Activated CD4-positive, alpha-beta T cell treated with anti-CD3 and anti-CD28 coated beads, Interleukin-2, amount 10 ng/mL, durations not matched to agents 7 days and 5 days (primary cell): ENCODE results near the gene KIF16B. TPM values are rescaled to one million over a fixed set of nuclear protein-coding genes. Genes with fewer than 3 reads are reported as not detected.

ENCODE experiments used
- CTCF ChIA-PET: fragments of 350-600 bp; sonication (Branson Sonifier 250); formaldehyde crosslinking; loops from one replicate; lab custom pipeline; 2021; ENCODE audit warnings: antibody characterized with exemption; lab: Charles Lee
- POLR2A ChIA-PET: fragments of 350-600 bp; sonication (Branson Sonifier 250); formaldehyde crosslinking; loops from one replicate; lab custom pipeline; 2021; ENCODE audit warnings: antibody characterized with exemption; lab: Charles Lee
- DNase-seq: peaks from one replicate; pipeline ENCODE4 v3.0.0-alpha.2; 2020
- H3K27ac Mint-ChIP-seq: one replicate; pipeline ENCODE4 v1.8.0; 2021; ENCODE audit warnings: mild to moderate bottlenecking, moderate library complexity, mixed read lengths
- H3K27me3 Mint-ChIP-seq: one replicate; pipeline ENCODE4 v1.8.0; 2021; ENCODE audit warnings: mixed read lengths
- H3K36me3 Mint-ChIP-seq: one replicate; pipeline ENCODE4 v1.8.0; 2021; ENCODE audit warnings: low read depth, mixed read lengths
- H3K4me1 Mint-ChIP-seq: one replicate; pipeline ENCODE4 v1.8.0; 2021; ENCODE audit warnings: mixed read lengths
- H3K4me3 Mint-ChIP-seq: one replicate; pipeline ENCODE4 v1.8.0; 2021; ENCODE audit warnings: mild to moderate bottlenecking, moderate library complexity, mixed read lengths
- H3K9me3 Mint-ChIP-seq: one replicate; pipeline ENCODE4 v1.8.0; 2021; ENCODE audit warnings: mixed read lengths
- total RNA-seq, 2 experiments: library from RNA; stranded (reverse); gene quantifications; one replicate each; pipeline ENCODE4 v1.2.3, GENCODE V29; 2021

The KIF16B gene
- total RNA-seq, 2 experiments from 2014 or later = 9.4 to 10.3 TPM

GRCh38 chr20:16415071-16416053 lies 157.9 kb downstream of the KIF16B start:
- Mint-ChIP-seq H3K27me3 (no peaks in the 10 kb centered on the region), H3K4me1 (no peaks in the 10 kb centered on the region), H3K27ac (no peak overlapping the region), H3K9me3 (no peaks in the 10 kb centered on the region), H3K4me3 (no peak overlapping the region), H3K36me3 (peaks cover 3% of the 10 kb centered on the region)
- no peak for DNase-seq
- CTCF ChIA-PET = interaction anchor here (0.6 kb wide), 1 partner anchor 23 kb away, joined by 4 read pairs; no protein-coding TSS in a partner anchor
- POLR2A ChIA-PET = no interaction called here

DNA sequence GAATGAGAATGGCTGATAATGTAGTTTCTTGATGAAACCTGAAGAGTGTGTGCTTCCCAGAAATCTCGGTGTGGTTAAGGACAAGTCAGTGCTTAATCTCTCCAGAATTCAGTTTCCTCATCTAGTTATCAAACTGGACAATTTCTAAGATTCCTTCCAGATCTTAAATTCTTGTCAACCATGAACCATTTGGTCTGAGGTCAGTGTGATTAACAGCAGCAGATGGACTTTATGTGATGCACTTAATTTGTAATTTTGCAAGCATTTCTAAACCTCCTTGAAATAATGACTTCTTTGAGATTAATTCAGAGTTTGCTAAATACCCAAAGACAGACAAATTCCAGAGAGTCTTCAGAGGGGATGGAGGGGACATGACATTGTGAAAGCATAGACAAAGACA lies 160.3 kb downstream of the KIF16B start:
- Mint-ChIP-seq H3K4me3 (no peak overlapping the region), H3K27ac (no peak overlapping the region), H3K4me1 (no peaks in the 10 kb centered on the region), H3K36me3 (no peaks in the 10 kb centered on the region), H3K9me3 (no peaks in the 10 kb centered on the region), H3K27me3 (no peaks in the 10 kb centered on the region)
- ChIA-PET CTCF (no interaction called here), POLR2A (no interaction called here)
- DNase-seq = no peak

GRCh38 chr20:16411361-16411760 lies 161.9 kb downstream of the KIF16B start:
- Mint-ChIP-seq H3K4me3 (no peak overlapping the region), H3K27ac (no peak overlapping the region), H3K27me3 (no peaks in the 10 kb centered on the region), H3K9me3 (no peaks in the 10 kb centered on the region), H3K4me1 (no peaks in the 10 kb centered on the region), H3K36me3 (no peaks in the 10 kb centered on the region)
- POLR2A ChIA-PET = no interaction called here
- no peak for DNase-seq
- CTCF ChIA-PET = interaction anchor here (0.6 kb wide), 1 partner anchor 8 kb away, joined by 3 read pairs; no protein-coding TSS in a partner anchor

GRCh38 chr20:16410626-16411025 lies 162.6 kb downstream of the KIF16B start:
- H3K4me3 Mint-ChIP-seq = no peak overlapping the region
- CTCF ChIA-PET = interaction anchor here (0.6 kb wide), 1 partner anchor 9 kb away, joined by 3 read pairs; no protein-coding TSS in a partner anchor
- POLR2A ChIA-PET = no interaction called here
- H3K27me3 Mint-ChIP-seq = no peaks in the 10 kb centered on the region
- no peaks in the 10 kb centered on the region for H3K36me3 Mint-ChIP-seq
- no peak overlapping the region for H3K27ac Mint-ChIP-seq
- no peak for DNase-seq
- no peaks in the 10 kb centered on the region for H3K4me1 Mint-ChIP-seq
- H3K9me3 Mint-ChIP-seq = no peaks in the 10 kb centered on the region

DNA sequence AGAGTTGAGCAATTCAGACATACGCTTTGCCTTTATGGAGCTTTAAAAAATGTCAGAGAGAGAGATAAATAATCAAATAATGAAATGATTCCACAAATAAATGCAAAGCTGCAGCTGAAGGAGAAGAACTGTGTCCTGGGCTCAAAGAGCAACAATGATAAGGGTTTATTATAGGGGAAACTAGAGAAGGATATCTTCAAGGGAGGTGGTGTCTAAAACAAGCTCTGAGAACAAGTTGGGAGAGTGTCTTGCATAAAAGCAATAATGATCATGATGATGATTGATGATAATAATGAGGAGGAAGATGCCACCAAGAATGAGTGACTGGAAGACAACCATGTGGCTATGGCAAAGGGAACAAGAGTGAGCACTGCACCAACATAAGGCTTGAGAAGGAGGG lies 164.3 kb downstream of the KIF16B start:
- no peak overlapping the region for H3K4me3 Mint-ChIP-seq
- H3K27me3 Mint-ChIP-seq = no peaks in the 10 kb centered on the region
- no peak for DNase-seq
- CTCF ChIA-PET = no interaction called here
- no peak overlapping the region for H3K27ac Mint-ChIP-seq
- no peaks in the 10 kb centered on the region for H3K36me3 Mint-ChIP-seq
- no peaks in the 10 kb centered on the region for H3K9me3 Mint-ChIP-seq
- H3K4me1 Mint-ChIP-seq = no peaks in the 10 kb centered on the region
- POLR2A ChIA-PET = no interaction called here

- no peaks in the 10 kb centered on the region for H3K4me1 Mint-ChIP-seq
Measured at GRCh38 chr20:16407251-16408067, 165.8 kb downstream of the KIF16B start.

GRCh38 chr20:16405254-16405653 lies 168.0 kb downstream of the KIF16B start:
- no peak overlapping the region for H3K27ac Mint-ChIP-seq

More at GRCh38 chr20:16407251-16408067, 165.8 kb downstream of the KIF16B start:
- DNase-seq = no peak
- CTCF ChIA-PET = interaction anchor here (1.0 kb wide), 1 partner anchor 10 kb away, joined by 5 read pairs; no protein-coding TSS in a partner anchor
- POLR2A ChIA-PET = no interaction called here
- Mint-ChIP-seq H3K36me3 (no peaks in the 10 kb centered on the region), H3K4me3 (no peak overlapping the region), H3K27ac (no peak overlapping the region), H3K27me3 (no peaks in the 10 kb centered on the region), H3K9me3 (no peaks in the 10 kb centered on the region)

DNA sequence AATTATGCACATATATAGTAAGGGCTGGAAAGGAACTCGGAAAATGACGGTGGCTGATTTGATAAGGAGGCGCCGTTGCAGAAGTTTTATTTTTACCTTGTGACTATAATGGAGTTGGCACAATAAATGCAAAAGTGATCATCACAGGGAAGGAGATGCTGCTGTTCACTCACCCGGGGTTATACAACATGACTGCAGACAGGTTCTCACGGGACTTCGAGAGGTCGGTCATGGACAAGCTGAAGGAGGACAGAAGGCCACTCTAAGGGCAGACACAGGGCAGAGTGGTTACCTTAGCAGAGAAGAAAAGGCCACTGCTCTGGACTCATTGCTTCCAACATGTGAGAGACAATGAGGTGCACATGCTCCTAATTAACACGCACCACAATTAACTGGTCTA lies 168.6 kb downstream of the KIF16B start:
- no peak overlapping the region for H3K27ac Mint-ChIP-seq
- CTCF ChIA-PET = interaction anchor here (0.5 kb wide), 1 partner anchor 29 kb away, joined by 3 read pairs; no protein-coding TSS in a partner anchor
- H3K9me3 Mint-ChIP-seq = no peaks in the 10 kb centered on the region
- POLR2A ChIA-PET = no interaction called here
- no peak for DNase-seq
- H3K4me1 Mint-ChIP-seq = no peaks in the 10 kb centered on the region
- no peaks in the 10 kb centered on the region for H3K27me3 Mint-ChIP-seq
- H3K36me3 Mint-ChIP-seq = no peaks in the 10 kb centered on the region
- H3K4me3 Mint-ChIP-seq = no peak overlapping the region

More at GRCh38 chr20:16405254-16405653, 168.0 kb downstream of the KIF16B start:
- no peak for DNase-seq
- H3K36me3 Mint-ChIP-seq = no peaks in the 10 kb centered on the region
- POLR2A ChIA-PET = no interaction called here
- H3K4me1 Mint-ChIP-seq = no peaks in the 10 kb centered on the region
- H3K27me3 Mint-ChIP-seq = no peaks in the 10 kb centered on the region
- no peak overlapping the region for H3K4me3 Mint-ChIP-seq
- H3K9me3 Mint-ChIP-seq = no peaks in the 10 kb centered on the region
- CTCF ChIA-PET = interaction anchor here (0.5 kb wide), 1 partner anchor 28 kb away, joined by 3 read pairs; no protein-coding TSS in a partner anchor

DNA sequence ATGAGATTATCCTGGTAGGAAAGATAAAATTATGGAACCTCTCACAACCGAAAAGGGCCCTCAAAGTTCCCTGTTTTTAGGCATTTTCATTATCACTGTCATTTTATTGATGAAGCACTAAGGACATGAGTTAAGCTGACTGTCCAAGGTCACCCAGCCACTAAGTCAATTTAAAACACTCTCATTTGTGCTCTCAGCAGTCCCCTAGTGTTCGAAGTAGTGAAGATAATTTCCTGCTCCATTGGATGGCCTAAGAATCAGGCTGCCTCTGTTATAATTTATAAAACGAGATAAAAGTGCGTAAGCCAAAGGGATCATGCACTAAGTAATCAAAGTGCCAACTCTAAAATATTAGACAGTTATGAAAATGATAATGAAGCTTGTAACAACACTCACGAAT lies 169.1 kb downstream of the KIF16B start:
- no peak overlapping the region for H3K4me3 Mint-ChIP-seq
- ChIA-PET POLR2A (no interaction called here), CTCF (no interaction called here)
- H3K27ac Mint-ChIP-seq = no peak overlapping the region
- H3K36me3 Mint-ChIP-seq = no peaks in the 10 kb centered on the region
- no peaks in the 10 kb centered on the region for H3K4me1 Mint-ChIP-seq
- no peaks in the 10 kb centered on the region for H3K27me3 Mint-ChIP-seq
- H3K9me3 Mint-ChIP-seq = no peaks in the 10 kb centered on the region
- DNase-seq = no peak

- DNase-seq = no peak
- Mint-ChIP-seq H3K27ac (no peak overlapping the region), H3K9me3 (no peaks in the 10 kb centered on the region), H3K4me3 (no peak overlapping the region), H3K27me3 (no peaks in the 10 kb centered on the region), H3K36me3 (no peaks in the 10 kb centered on the region), H3K4me1 (no peaks in the 10 kb centered on the region)
- CTCF ChIA-PET = no interaction called here
- POLR2A ChIA-PET = no interaction called here
Measured at GRCh38 chr20:16400234-16400633, 173.0 kb downstream of the KIF16B start.

DNA sequence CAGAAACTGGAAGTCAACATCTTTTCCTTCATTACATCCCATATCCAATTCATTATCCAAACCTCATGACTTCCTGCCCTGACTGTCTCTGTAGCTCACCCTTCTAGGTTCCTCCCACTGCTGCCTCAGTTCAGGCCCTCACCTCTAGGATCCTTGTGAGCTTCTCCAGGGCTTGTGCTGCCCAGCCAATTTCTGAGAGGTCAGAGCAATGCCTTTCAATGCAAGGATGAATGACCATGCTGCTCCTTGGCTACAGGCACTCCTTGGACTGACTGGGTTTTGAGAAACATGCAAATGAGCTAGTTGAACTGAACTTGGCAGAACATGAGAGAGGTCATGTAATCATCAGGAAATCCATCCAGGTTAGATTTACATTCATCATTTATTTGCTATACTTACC lies 173.4 kb downstream of the KIF16B start:
- no peaks in the 10 kb centered on the region for H3K9me3 Mint-ChIP-seq
- no peaks in the 10 kb centered on the region for H3K4me1 Mint-ChIP-seq
- ChIA-PET POLR2A (no interaction called here), CTCF (no interaction called here)
- no peak overlapping the region for H3K4me3 Mint-ChIP-seq
- H3K36me3 Mint-ChIP-seq = no peaks in the 10 kb centered on the region
- no peak for DNase-seq
- H3K27ac Mint-ChIP-seq = no peak overlapping the region
- H3K27me3 Mint-ChIP-seq = no peaks in the 10 kb centered on the region

DNA sequence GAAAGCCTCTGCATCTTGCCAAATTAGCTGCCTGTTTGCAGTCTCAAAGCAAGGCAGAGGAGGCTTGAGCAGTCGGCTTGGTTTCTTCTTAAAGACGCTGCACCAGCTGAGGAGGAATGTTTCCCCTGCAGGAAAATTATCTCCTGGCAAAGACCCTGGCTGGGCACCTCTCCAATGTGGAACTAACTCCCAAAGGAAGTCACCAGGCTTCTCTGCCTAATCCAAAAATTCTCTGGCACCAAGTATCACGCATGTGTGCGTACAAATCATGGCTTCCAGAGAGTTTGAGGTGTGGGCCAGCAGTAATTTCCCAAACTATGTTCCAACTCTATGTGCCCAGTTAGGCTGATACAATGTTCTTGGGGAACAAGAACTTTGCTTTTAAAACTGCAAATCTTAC lies 176.2 kb downstream of the KIF16B start:
- Mint-ChIP-seq H3K36me3 (no peaks in the 10 kb centered on the region), H3K9me3 (no peaks in the 10 kb centered on the region), H3K27me3 (no peaks in the 10 kb centered on the region), H3K4me3 (no peak overlapping the region), H3K27ac (no peak overlapping the region), H3K4me1 (no peaks in the 10 kb centered on the region)
- POLR2A ChIA-PET = no interaction called here
- no peak for DNase-seq
- CTCF ChIA-PET = no interaction called here

DNA sequence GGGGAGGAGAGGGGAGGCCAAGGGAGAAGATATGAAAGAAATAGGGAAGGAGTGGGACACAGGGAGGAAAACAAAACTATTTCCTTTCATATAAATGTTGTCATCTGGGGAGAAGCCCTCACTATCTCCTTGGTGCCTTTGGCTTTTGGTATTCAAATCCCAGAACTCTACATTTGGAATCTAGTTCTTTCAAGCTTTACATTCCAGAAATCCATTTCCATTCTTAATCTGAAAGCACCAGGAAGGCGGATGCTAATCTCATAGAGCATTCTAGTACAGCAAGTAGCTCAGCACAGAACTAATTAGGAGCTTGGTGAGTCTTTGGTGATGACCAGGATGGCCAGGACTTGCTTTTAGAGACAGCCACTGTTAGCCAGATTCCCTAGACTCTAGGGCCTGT lies 177.9 kb downstream of the KIF16B start:
- ChIA-PET CTCF (no interaction called here), POLR2A (no interaction called here)
- Mint-ChIP-seq H3K27me3 (no peaks in the 10 kb centered on the region), H3K36me3 (no peaks in the 10 kb centered on the region), H3K4me1 (no peaks in the 10 kb centered on the region), H3K27ac (no peak overlapping the region), H3K9me3 (no peaks in the 10 kb centered on the region), H3K4me3 (no peak overlapping the region)
- DNase-seq = no peak
